GM21619 (cell line): ENCODE measurements around the gene ATP6V1E1.

ENCODE experiments used
- ATAC-seq: cut with Tn5 transposase; IDR thresholded peaks from one replicate; pipeline ENCODE4 v1.9.1; 2021; ENCODE audit not compliant: unreplicated experiment

The ATP6V1E1 gene

GRCh38 chr22:17548756-17549035, 79.9 kb downstream of the ATP6V1E1 start:
- ATAC-seq = no peak

- ATAC-seq = no peak
These were observed 80.4 kb downstream of the ATP6V1E1 start for GRCh38 chr22:17548010-17548755.

- no peak for ATAC-seq
These were observed 86.1 kb downstream of the ATP6V1E1 start for GRCh38 chr22:17542452-17542851.
